Panc1 (cell line): ENCODE data around the gene ADAM10. TPM values are rescaled to one million over a fixed set of nuclear protein-coding genes. Genes with fewer than 3 reads are reported as not detected.

Experiments
- ATAC-seq: fragments of 200-7000 bp; cut with Tn5 transposase; 2 replicates; pipeline ENCODE4 v1.9.1; 2020; ENCODE audit warnings: mild to moderate bottlenecking, moderate library complexity
- BruUV-seq: library from RNA; stranded (reverse); fragments of 400-500 nt; replicated peaks from 2 replicates; lab custom pipeline; 2021; lab: Mats Ljungman, UMichigan
- CTCF ChIA-PET: fragments of 300-600 bp; sonication (Branson Sonifier 250); formaldehyde crosslinking; loops from one replicate; lab custom pipeline; 2022; ENCODE audit warnings: antibody characterized with exemption; lab: Charles Lee
- POLR2A ChIA-PET: fragments of 300-600 bp; sonication (Branson Sonifier 250); formaldehyde crosslinking; loops from one replicate; lab custom pipeline; 2022; ENCODE audit warnings: antibody characterized with exemption; lab: Charles Lee
- DNase-seq: peaks from one replicate; pipeline ENCODE4 v3.0.0-alpha.2; 2010; ENCODE audit warnings: low read depth, low spot score
- H3K27ac ChIP-seq: 2 replicates; pipeline ENCODE4 v1.5.1; 2011; ENCODE audit warnings: mild to moderate bottlenecking, low read length, inconsistent platforms
- H3K27me3 ChIP-seq: fragments of 200-500 bp; sonication (Bioruptor generic); 2 replicates; pipeline ENCODE4 v1.6.0; 2014; ENCODE audit warnings: low read length, inconsistent platforms; ENCODE audit not compliant: control insufficient read depth, insufficient read depth
- H3K36me3 ChIP-seq: fragments of 200-500 bp; sonication (Bioruptor generic); 2 replicates; pipeline ENCODE4 v1.5.1; 2014; ENCODE audit warnings: inconsistent platforms, mild to moderate bottlenecking, low read length, moderate library complexity; ENCODE audit not compliant: control insufficient read depth, insufficient read depth
- H3K4me1 ChIP-seq: 2 replicates; pipeline ENCODE4 v1.5.1; 2011; ENCODE audit warnings: inconsistent platforms, mild to moderate bottlenecking, low read length, moderate library complexity; ENCODE audit not compliant: control insufficient read depth, insufficient read depth
- H3K4me3 ChIP-seq, 2 experiments: 2 replicates each; pipeline ENCODE4 v1.5.1; 2011 to 2012; ENCODE audit warnings: low read depth in 2 of 2, low read length in 2 of 2, mild to moderate bottlenecking in 2 of 2, inconsistent platforms in 1 of 2, moderate library complexity in 1 of 2
- H3K9me3 ChIP-seq: fragments of 200-500 bp; sonication (Bioruptor generic); 2 replicates; pipeline ENCODE4 v1.5.1; 2014; ENCODE audit warnings: low read depth, mild to moderate bottlenecking, inconsistent platforms, low read length, moderate library complexity; ENCODE audit not compliant: control insufficient read depth, insufficient read depth
- POLR2AphosphoS5 ChIP-seq: IDR thresholded peaks from 2 replicates; pipeline ENCODE4 v1.6.1; 2012; ENCODE audit warnings: mild to moderate bottlenecking, low read depth, low read length, moderate library complexity
- SIN3A ChIP-seq: IDR thresholded peaks from 2 replicates; pipeline ENCODE4 v1.6.1; 2012; ENCODE audit warnings: low read depth, mild to moderate bottlenecking, low read length, moderate library complexity, borderline replicate concordance; ENCODE audit not compliant: insufficient read depth
- TCF7L2 ChIP-seq: IDR thresholded peaks from 2 replicates; pipeline ENCODE4 v1.6.1; 2011; ENCODE audit warnings: mild to moderate bottlenecking, low read depth, low read length, inconsistent platforms
- in situ Hi-C: cut with HindIII; loops from 2 replicates; pipeline ENCODE4 v1.10.0; 2016; ENCODE audit warnings: low sequenced_read_pairs, low pct_unique_long_range_greater_than_20kb
- intact Hi-C: fragments of 100-400 bp; cut with micrococcal nuclease; formaldehyde crosslinking; loops from one replicate; pipeline ENCODE4 v1.10.0; 2022; ENCODE audit not compliant: unreplicated experiment
- total RNA-seq: library from RNA; stranded (reverse); gene quantifications from one replicate; pipeline ENCODE4 v1.2.1, GENCODE V29; 2021; ENCODE audit not compliant: unreplicated experiment
- TF ChIP-seq, protein P1 (sequence below): fragments of 450-650 bp; IDR thresholded peaks from 2 replicates; pipeline ENCODE4 v1.5.1; 2017; ENCODE audit warnings: mild to moderate bottlenecking
- TF ChIP-seq, protein P2 (sequence below), 2 experiments: IDR thresholded peaks; 2 replicates each; pipeline ENCODE4 v1.6.1; 2011 to 2012; ENCODE audit warnings: low read depth in 2 of 2, control low read depth in 1 of 2, low read length in 1 of 2, mild to moderate bottlenecking in 1 of 2, moderate library complexity in 1 of 2; ENCODE audit not compliant: insufficient read depth in 1 of 2

Gene ADAM10
- total RNA-seq, 1 experiment from 2014 or later: 176 TPM

DNA sequence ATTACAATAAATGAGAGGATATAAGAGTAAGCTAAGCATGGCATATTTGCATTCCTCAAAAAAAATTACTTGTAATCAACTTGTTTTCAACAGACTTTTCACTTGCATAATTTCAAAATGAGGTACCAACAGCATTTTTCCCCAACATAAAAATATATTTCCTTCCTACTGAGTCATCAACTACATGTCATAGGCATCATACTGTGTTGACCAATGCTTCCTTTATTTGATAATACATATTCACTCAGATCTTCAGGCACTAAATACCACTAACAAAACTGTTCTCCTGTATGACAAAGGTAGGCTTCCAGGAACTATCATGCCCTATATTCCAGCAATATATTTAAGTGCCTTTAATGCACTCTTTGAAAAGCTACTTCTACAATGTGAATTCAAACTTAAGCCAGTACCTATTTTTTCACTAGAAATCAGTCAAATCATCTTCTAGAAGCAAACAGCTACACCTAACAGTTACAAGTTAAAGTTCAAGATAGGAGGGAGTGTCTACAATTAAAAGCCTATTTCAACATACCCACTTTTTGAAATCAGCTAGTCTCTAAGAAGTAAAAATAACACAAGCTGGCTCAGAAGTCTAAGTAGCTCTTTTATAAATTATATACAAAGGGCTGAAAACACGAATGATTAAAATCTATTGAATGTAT, 11.3 kb downstream of the ADAM10 start:
- CTCF ChIA-PET: no interaction called here
- intact Hi-C loops: no loop called here
- H3K27ac ChIP-seq: no peak overlapping the region
- peaks cover 22% of the 10 kb centered on the region for H3K4me1 ChIP-seq
- in situ Hi-C loops: no loop called here
- H3K4me3 ChIP-seq: no peak overlapping the region
- POLR2A ChIA-PET: interaction anchor here (1.2 kb wide), 1 partner anchor 12 kb away, joined by 10 read pairs; the partner anchor contains the start of gene ADAM10
- no peak for ATAC-seq
- no peaks in the 10 kb centered on the region for H3K27me3 ChIP-seq
- no peak for DNase-seq
- H3K9me3 ChIP-seq: no peaks in the 10 kb centered on the region
- TF ChIP-seq, protein P1, sequence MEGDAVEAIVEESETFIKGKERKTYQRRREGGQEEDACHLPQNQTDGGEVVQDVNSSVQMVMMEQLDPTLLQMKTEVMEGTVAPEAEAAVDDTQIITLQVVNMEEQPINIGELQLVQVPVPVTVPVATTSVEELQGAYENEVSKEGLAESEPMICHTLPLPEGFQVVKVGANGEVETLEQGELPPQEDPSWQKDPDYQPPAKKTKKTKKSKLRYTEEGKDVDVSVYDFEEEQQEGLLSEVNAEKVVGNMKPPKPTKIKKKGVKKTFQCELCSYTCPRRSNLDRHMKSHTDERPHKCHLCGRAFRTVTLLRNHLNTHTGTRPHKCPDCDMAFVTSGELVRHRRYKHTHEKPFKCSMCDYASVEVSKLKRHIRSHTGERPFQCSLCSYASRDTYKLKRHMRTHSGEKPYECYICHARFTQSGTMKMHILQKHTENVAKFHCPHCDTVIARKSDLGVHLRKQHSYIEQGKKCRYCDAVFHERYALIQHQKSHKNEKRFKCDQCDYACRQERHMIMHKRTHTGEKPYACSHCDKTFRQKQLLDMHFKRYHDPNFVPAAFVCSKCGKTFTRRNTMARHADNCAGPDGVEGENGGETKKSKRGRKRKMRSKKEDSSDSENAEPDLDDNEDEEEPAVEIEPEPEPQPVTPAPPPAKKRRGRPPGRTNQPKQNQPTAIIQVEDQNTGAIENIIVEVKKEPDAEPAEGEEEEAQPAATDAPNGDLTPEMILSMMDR: no peak
- TF ChIP-seq SIN3A (no peak), TCF7L2 (no peak), POLR2AphosphoS5 (no peak)
- TF ChIP-seq, protein P2, sequence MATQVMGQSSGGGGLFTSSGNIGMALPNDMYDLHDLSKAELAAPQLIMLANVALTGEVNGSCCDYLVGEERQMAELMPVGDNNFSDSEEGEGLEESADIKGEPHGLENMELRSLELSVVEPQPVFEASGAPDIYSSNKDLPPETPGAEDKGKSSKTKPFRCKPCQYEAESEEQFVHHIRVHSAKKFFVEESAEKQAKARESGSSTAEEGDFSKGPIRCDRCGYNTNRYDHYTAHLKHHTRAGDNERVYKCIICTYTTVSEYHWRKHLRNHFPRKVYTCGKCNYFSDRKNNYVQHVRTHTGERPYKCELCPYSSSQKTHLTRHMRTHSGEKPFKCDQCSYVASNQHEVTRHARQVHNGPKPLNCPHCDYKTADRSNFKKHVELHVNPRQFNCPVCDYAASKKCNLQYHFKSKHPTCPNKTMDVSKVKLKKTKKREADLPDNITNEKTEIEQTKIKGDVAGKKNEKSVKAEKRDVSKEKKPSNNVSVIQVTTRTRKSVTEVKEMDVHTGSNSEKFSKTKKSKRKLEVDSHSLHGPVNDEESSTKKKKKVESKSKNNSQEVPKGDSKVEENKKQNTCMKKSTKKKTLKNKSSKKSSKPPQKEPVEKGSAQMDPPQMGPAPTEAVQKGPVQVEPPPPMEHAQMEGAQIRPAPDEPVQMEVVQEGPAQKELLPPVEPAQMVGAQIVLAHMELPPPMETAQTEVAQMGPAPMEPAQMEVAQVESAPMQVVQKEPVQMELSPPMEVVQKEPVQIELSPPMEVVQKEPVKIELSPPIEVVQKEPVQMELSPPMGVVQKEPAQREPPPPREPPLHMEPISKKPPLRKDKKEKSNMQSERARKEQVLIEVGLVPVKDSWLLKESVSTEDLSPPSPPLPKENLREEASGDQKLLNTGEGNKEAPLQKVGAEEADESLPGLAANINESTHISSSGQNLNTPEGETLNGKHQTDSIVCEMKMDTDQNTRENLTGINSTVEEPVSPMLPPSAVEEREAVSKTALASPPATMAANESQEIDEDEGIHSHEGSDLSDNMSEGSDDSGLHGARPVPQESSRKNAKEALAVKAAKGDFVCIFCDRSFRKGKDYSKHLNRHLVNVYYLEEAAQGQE (IDR thresholded peaks at IDR 0.05; ENCODE audit: insufficient read depth in 1 of 2, low read depth in 2 of 2, low read length in 1 of 2): no peak
- BruUV-seq: no TSS peak
- no peaks in the 10 kb centered on the region for H3K36me3 ChIP-seq

DNA sequence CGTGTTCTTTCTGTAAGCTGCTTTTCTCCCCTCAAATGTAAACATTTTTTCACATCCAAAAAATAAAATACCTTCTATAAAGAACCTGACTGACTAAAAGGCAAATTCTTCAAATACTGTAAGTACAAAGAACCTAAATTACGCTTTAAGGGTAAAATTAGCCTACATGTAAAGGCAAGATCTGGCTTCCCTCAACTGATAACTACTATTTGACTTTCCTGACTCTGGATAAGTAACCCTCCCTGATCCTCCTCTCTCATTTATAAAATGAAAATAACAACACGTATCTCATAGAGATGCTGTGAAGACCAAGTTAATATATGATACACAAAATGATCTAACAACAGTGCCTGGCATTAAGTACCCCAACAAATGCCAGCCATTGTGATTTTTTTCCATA, 12.2 kb downstream of the ADAM10 start:
- H3K9me3 ChIP-seq: no peaks in the 10 kb centered on the region
- CTCF ChIA-PET: no interaction called here
- ATAC-seq: no peak
- intact Hi-C loops (no loop called here), in situ Hi-C loops (no loop called here)
- no peaks in the 10 kb centered on the region for H3K36me3 ChIP-seq
- POLR2A ChIA-PET: interaction anchor here (1.2 kb wide), 1 partner anchor 13 kb away, joined by 10 read pairs; the partner anchor contains the start of gene ADAM10
- DNase-seq: no peak
- no peak overlapping the region for H3K4me3 ChIP-seq
- BruUV-seq: no TSS peak
- no peak for TF ChIP-seq SIN3A
- no peak for TF ChIP-seq POLR2AphosphoS5
- TF ChIP-seq, protein P2 (IDR thresholded peaks at IDR 0.05; ENCODE audit: insufficient read depth in 1 of 2, low read depth in 2 of 2, low read length in 1 of 2): no peak
- no peak for TF ChIP-seq TCF7L2
- no peak overlapping the region for H3K27ac ChIP-seq
- no peaks in the 10 kb centered on the region for H3K27me3 ChIP-seq
- peaks cover 18% of the 10 kb centered on the region for H3K4me1 ChIP-seq
